Endothelial cell of umbilical vein (primary cell): ENCODE data around the gene GNAL. TPM values are rescaled to one million over a fixed set of nuclear protein-coding genes. Genes with fewer than 3 reads are reported as not detected.

ENCODE experiments used
- BruUV-seq: library from RNA; stranded (reverse); fragments of 400-500 nt; replicated peaks from 2 replicates; lab custom pipeline; 2021; lab: Mats Ljungman, UMichigan
- CTCF ChIA-PET: fragments of 300-600, 350-600 bp; sonication (Branson Sonifier 250); formaldehyde crosslinking; loops from one replicate; lab custom pipeline; 2021; ENCODE audit warnings: antibody characterized with exemption, inconsistent platforms; lab: Charles Lee
- POLR2A ChIA-PET: fragments of 300-600, 350-600 bp; sonication (Branson Sonifier 250); formaldehyde crosslinking; loops from one replicate; lab custom pipeline; 2021; ENCODE audit warnings: antibody characterized with exemption, inconsistent platforms; lab: Charles Lee
- DNase-seq: peaks from one replicate; pipeline ENCODE4 v3.0.0-alpha.2; 2011; ENCODE audit warnings: low read depth, low spot score
- FAIRE-seq: peaks from 2 replicates; lab custom pipeline; 2011; peaks lifted over from hg19 to GRCh38; lab: Jason Lieb, UNC
- H2AFZ ChIP-seq: 2 replicates; pipeline ENCODE4 v1.6.0; 2012; ENCODE audit warnings: low read depth, low read length, control low read depth, inconsistent platforms
- H3K27ac ChIP-seq: 2 replicates; pipeline ENCODE4 v1.5.1; 2011; ENCODE audit warnings: low read depth, mild to moderate bottlenecking, control low read depth, low read length, moderate library complexity; ENCODE audit not compliant: insufficient read depth
- H3K27me3 ChIP-seq, 2 experiments: 2 replicates each; pipeline versions ENCODE4 v1.6.0 to v1.6.1; 2011; ENCODE audit warnings: low read length in 2 of 2, mixed read lengths in 1 of 2; ENCODE audit not compliant: control insufficient read depth in 2 of 2, insufficient read depth in 2 of 2
- H3K36me3 ChIP-seq, 2 experiments: 2 replicates in 1 of 2; 3 replicates in 1 of 2; pipeline ENCODE4 v1.5.1; 2011; ENCODE audit warnings: low read length in 2 of 2, mild to moderate bottlenecking in 1 of 2, moderate library complexity in 1 of 2; ENCODE audit not compliant: control insufficient read depth in 2 of 2, insufficient read depth in 2 of 2; ENCODE audit errors: extremely low read depth in 1 of 2
- H3K4me1 ChIP-seq: 3 replicates; pipeline ENCODE4 v1.5.1; 2011; ENCODE audit warnings: mild to moderate bottlenecking, low read length; ENCODE audit not compliant: control insufficient read depth, insufficient read depth; ENCODE audit errors: extremely low read depth
- H3K4me2 ChIP-seq: 2 replicates; pipeline ENCODE4 v1.6.1; 2011; ENCODE audit warnings: low read length, control low read depth, mixed read lengths; ENCODE audit not compliant: insufficient read depth
- H3K4me3 ChIP-seq, 3 experiments: fragments of 200-600 bp in 1 of 3; sonication (generic), shearing (Covaris generic) in 1 of 3; replicated peaks in 1 of 3; 2 replicates each; pipeline ENCODE4 v1.5.1; 2011 to 2016; ENCODE audit warnings: control low read depth in 3 of 3, low read length in 3 of 3, mild to moderate bottlenecking in 2 of 3, inconsistent platforms in 1 of 3, low read depth in 1 of 3, moderate library complexity in 1 of 3; ENCODE audit not compliant: insufficient read depth in 1 of 3
- H3K79me2 ChIP-seq: 2 replicates; pipeline ENCODE4 v1.6.0; 2012; ENCODE audit warnings: low read length, inconsistent platforms; ENCODE audit not compliant: control insufficient read depth, insufficient read depth
- H3K9ac ChIP-seq: replicated peaks from 2 replicates; pipeline ENCODE3; 2011; ENCODE audit warnings: low read length, control low read depth; ENCODE audit not compliant: insufficient read depth; ENCODE audit errors: extremely low read depth
- H3K9me1 ChIP-seq: replicated peaks from 3 replicates; pipeline ENCODE4 v1.6.0; 2011; ENCODE audit warnings: mild to moderate bottlenecking, low read length; ENCODE audit not compliant: control insufficient read depth, insufficient read depth; ENCODE audit errors: extremely low read depth
- H3K9me3 ChIP-seq: replicated peaks from 2 replicates; pipeline ENCODE4 v1.5.1; 2012; ENCODE audit warnings: low read length, inconsistent platforms; ENCODE audit not compliant: control insufficient read depth, insufficient read depth
- H4K20me1 ChIP-seq: replicated peaks from 2 replicates; pipeline ENCODE3; 2011; ENCODE audit warnings: mild to moderate bottlenecking, low read length; ENCODE audit not compliant: control insufficient read depth, insufficient read depth; ENCODE audit errors: extremely low read depth
- CTCF ChIP-seq, 2 donors: IDR thresholded peaks; 1 replicate in 1 of 2; 2 replicates in 1 of 2; pipeline ENCODE4 v1.5.1; 2011; ENCODE audit warnings: low read length in 2 of 2, mild to moderate bottlenecking in 2 of 2, moderate library complexity in 2 of 2, control low read depth in 1 of 2, inconsistent platforms in 1 of 2, low read depth in 1 of 2; ENCODE audit not compliant: insufficient read depth in 1 of 2; ENCODE audit errors: extremely low read depth in 1 of 2
- EZH2 ChIP-seq: IDR thresholded peaks from 2 replicates; pipeline ENCODE4 v1.6.1; 2012; ENCODE audit warnings: borderline replicate concordance, low read depth, mild to moderate bottlenecking, moderate library complexity, low read length, inconsistent platforms; ENCODE audit not compliant: severe bottlenecking
- FOS ChIP-seq: IDR thresholded peaks from 2 replicates; pipeline ENCODE4 v1.6.1; 2011; ENCODE audit warnings: mild to moderate bottlenecking, low read length, moderate library complexity, borderline replicate concordance; ENCODE audit not compliant: insufficient read depth
- GATA2 ChIP-seq: IDR thresholded peaks from 2 replicates; pipeline ENCODE4 v1.7.0; 2011; ENCODE audit warnings: low read depth, mild to moderate bottlenecking, moderate library complexity, mixed read lengths, low read length; ENCODE audit not compliant: insufficient read length, insufficient read depth
- JUN ChIP-seq: IDR thresholded peaks from 2 replicates; pipeline ENCODE4 v1.6.1; 2011; ENCODE audit warnings: borderline replicate concordance, low read depth; ENCODE audit not compliant: insufficient read length, insufficient read depth
- MAX ChIP-seq: IDR thresholded peaks from 2 replicates; pipeline ENCODE4 v1.6.1; 2011; ENCODE audit not compliant: insufficient read depth, insufficient read length
- MYC ChIP-seq: IDR thresholded peaks from one replicate; pipeline ENCODE4 v1.6.1; 2011; ENCODE audit warnings: mild to moderate bottlenecking, low read depth, low read length
- POLR2A ChIP-seq: IDR thresholded peaks from 2 replicates; pipeline ENCODE4 v1.6.1; 2012; ENCODE audit warnings: low read depth, mild to moderate bottlenecking, control low read depth, low read length
- POLR2AphosphoS5 ChIP-seq: IDR thresholded peaks from 2 replicates; pipeline ENCODE4 v1.6.1; 2012; ENCODE audit warnings: low read depth, mild to moderate bottlenecking, control low read depth, low read length, moderate library complexity; ENCODE audit not compliant: insufficient read depth
- dilution Hi-C: fragments of 300-500 bp; cut with MboI; formaldehyde crosslinking; loops from one replicate; pipeline ENCODE4 v1.15.0; 2019; ENCODE audit warnings: low sequenced_read_pairs; ENCODE audit not compliant: extremely low pct_ligation_motif_present
- intact Hi-C: fragments of 100-400 bp; cut with micrococcal nuclease; formaldehyde crosslinking; loops from one replicate; pipeline ENCODE4 v1.10.0; 2022
- polyA plus RNA-seq, 4 experiments: library from polyadenylated mRNA; depleted of rRNA in 3 of 4; stranded (reverse) in 3 of 4; unstranded in 1 of 4; fragments of >200 nt; gene quantifications; 2 replicates each; pipeline versions ENCODE4 v1.2.1 to v1.2.3, GENCODE V29; 2011 to 2012; ENCODE audit warnings: missing spikeins in 1 of 4
- total RNA-seq: library from RNA; stranded (reverse); gene quantifications from 2 replicates; pipeline ENCODE4 v1.2.3, GENCODE V29; 2021

GNAL gene
- total and polyA plus RNA-seq, 2 donors (not counting 3 experiments of a cell fraction or from before 2014, with no cell fraction given) = 0.07 to 0.73 TPM

- no peak for TF ChIP-seq FOS
- TF ChIP-seq POLR2A = no peak
- TF ChIP-seq GATA2 = no peak
- TF ChIP-seq POLR2AphosphoS5 = no peak
- no peak for TF ChIP-seq JUN
- no peak for TF ChIP-seq EZH2
- TF ChIP-seq MYC = no peak
- TF ChIP-seq CTCF (IDR thresholded peaks at IDR 0.05; ENCODE audit: extremely low read depth in 1 of 2, insufficient read depth in 1 of 2, low read depth in 1 of 2, low read length in 2 of 2) = no peak
- no peak for TF ChIP-seq MAX
- H3K79me2 ChIP-seq = no peaks in the 10 kb centered on the region
- intact Hi-C loops (loop anchor here (10.0 kb wide), 1 partner anchor 118 kb away; the partner anchor contains the start of gene CHMP1B), dilution Hi-C loops (no loop called here)
- no peaks in the 10 kb centered on the region for H3K27me3 ChIP-seq
- no peak overlapping the region for H3K27ac ChIP-seq
- H3K4me1 ChIP-seq = no peaks in the 10 kb centered on the region
- H4K20me1 ChIP-seq = no peaks in the 10 kb centered on the region
- no peak overlapping the region for H2AFZ ChIP-seq
- DNase-seq (no peak), FAIRE-seq (no peak)
- H3K4me3 ChIP-seq = no peak overlapping the region
- ChIA-PET POLR2A (no interaction called here), CTCF (interaction anchor here (1.0 to 6.1 kb wide), 4 partner anchors 136 to 303 kb away, joined by 3 to 102 read pairs (median 6); no protein-coding TSS in a partner anchor)
- H3K36me3 ChIP-seq = no peaks in the 10 kb centered on the region
- no peaks in the 10 kb centered on the region for H3K9me3 ChIP-seq
- H3K9me1 ChIP-seq = no peaks in the 10 kb centered on the region
- BruUV-seq = no TSS peak
- H3K9ac ChIP-seq = no peak overlapping the region
- H3K4me2 ChIP-seq = no peak overlapping the region
These were observed 47.6 kb downstream of the GNAL start for GRCh38 chr18:11736656-11737055.
